ENCODE results near the gene AP1G2. TPM values are rescaled to one million over a fixed set of nuclear protein-coding genes. Genes with fewer than 3 reads are reported as not detected.
A peak's percentile ranks its signal among the peaks of the same experiment; 100 is the strongest.

AP1G2 gene
- 19.3 TPM for total RNA-seq

GRCh38 chr14:23567186-23568020 lies at the start of gene AP1G2:
AP1G2 (minus strand) TSS chr14:23567791; CDS start chr14:23567314, 477 bp downstream.
- DNase-seq (ENCODE audit: low spot score) (peak; percentile 83), ATAC-seq (peak; percentile 71)

GRCh38 chr14:23615856-23616255 lies 48.3 kb upstream of the AP1G2 start:
- DNase-seq (ENCODE audit: low spot score), result no peak

GRCh38 chr14:23614395-23614828 lies 46.8 kb upstream of the AP1G2 start:
- no peak for DNase-seq (ENCODE audit: low spot score)
- ATAC-seq, result no peak

More at GRCh38 chr14:23615856-23616255, 48.3 kb upstream of the AP1G2 start:
- no peak for ATAC-seq

GRCh38 chr14:23613242-23614070 lies 45.9 kb upstream of the AP1G2 start:
- DNase-seq (ENCODE audit: low spot score), result peak; percentile 68
- ATAC-seq, result peak; percentile 55

- DNase-seq (ENCODE audit: low spot score) (no peak), ATAC-seq (no peak)
Measured at GRCh38 chr14:23612802-23613201, 45.2 kb upstream of the AP1G2 start.

GRCh38 chr14:23612354-23612732 lies 44.8 kb upstream of the AP1G2 start:
- ATAC-seq (peak; percentile 1), DNase-seq (ENCODE audit: low spot score) (no peak)

- ATAC-seq, result no peak
Measured at GRCh38 chr14:23610815-23611289, 43.3 kb upstream of the AP1G2 start.

GRCh38 chr14:23610090-23610814 lies 42.7 kb upstream of the AP1G2 start:
- ATAC-seq, result peak; percentile 66
- DNase-seq (ENCODE audit: low spot score), result peak; percentile 69

More at GRCh38 chr14:23610815-23611289, 43.3 kb upstream of the AP1G2 start:
- no peak for DNase-seq (ENCODE audit: low spot score)

- DNase-seq (ENCODE audit: low spot score) (peak; percentile 72), ATAC-seq (peak; percentile 43)
Measured at GRCh38 chr14:23609411-23610089, 42.0 kb upstream of the AP1G2 start.

GRCh38 chr14:23609001-23609400 lies 41.4 kb upstream of the AP1G2 start:
- ATAC-seq, result no peak
- no peak for DNase-seq (ENCODE audit: low spot score)

- peak; percentile 88 for DNase-seq (ENCODE audit: low spot score)
- peak; percentile 63 for ATAC-seq
Measured at GRCh38 chr14:23608454-23608853, 40.9 kb upstream of the AP1G2 start.

- no peak for ATAC-seq
- DNase-seq (ENCODE audit: low spot score), result no peak
Measured at GRCh38 chr14:23605931-23606585, 38.5 kb upstream of the AP1G2 start.

GRCh38 chr14:23604675-23605170 lies 37.1 kb upstream of the AP1G2 start:
- no peak for ATAC-seq
- no peak for DNase-seq (ENCODE audit: low spot score)

GRCh38 chr14:23604148-23604547 lies 36.6 kb upstream of the AP1G2 start:
- ATAC-seq (no peak), DNase-seq (ENCODE audit: low spot score) (no peak)

GRCh38 chr14:23603103-23603502 lies 35.5 kb upstream of the AP1G2 start:
- DNase-seq (ENCODE audit: low spot score), result no peak
- ATAC-seq, result no peak

GRCh38 chr14:23602181-23603095 lies 34.8 kb upstream of the AP1G2 start:
- no peak for DNase-seq (ENCODE audit: low spot score)
- no peak for ATAC-seq

GRCh38 chr14:23601845-23602180 lies 34.2 kb upstream of the AP1G2 start:
- no peak for DNase-seq (ENCODE audit: low spot score)
- ATAC-seq, result no peak

- DNase-seq (ENCODE audit: low spot score) (no peak), ATAC-seq (no peak)
Measured at GRCh38 chr14:23601424-23601823, 33.8 kb upstream of the AP1G2 start.

- ATAC-seq, result no peak
- DNase-seq (ENCODE audit: low spot score), result no peak
Measured at GRCh38 chr14:23600806-23601205, 33.2 kb upstream of the AP1G2 start.
